ENCODE results near the gene ST8SIA2. TPM values are rescaled to one million over a fixed set of nuclear protein-coding genes. Genes with fewer than 3 reads are reported as not detected.

ST8SIA2 gene

DNA sequence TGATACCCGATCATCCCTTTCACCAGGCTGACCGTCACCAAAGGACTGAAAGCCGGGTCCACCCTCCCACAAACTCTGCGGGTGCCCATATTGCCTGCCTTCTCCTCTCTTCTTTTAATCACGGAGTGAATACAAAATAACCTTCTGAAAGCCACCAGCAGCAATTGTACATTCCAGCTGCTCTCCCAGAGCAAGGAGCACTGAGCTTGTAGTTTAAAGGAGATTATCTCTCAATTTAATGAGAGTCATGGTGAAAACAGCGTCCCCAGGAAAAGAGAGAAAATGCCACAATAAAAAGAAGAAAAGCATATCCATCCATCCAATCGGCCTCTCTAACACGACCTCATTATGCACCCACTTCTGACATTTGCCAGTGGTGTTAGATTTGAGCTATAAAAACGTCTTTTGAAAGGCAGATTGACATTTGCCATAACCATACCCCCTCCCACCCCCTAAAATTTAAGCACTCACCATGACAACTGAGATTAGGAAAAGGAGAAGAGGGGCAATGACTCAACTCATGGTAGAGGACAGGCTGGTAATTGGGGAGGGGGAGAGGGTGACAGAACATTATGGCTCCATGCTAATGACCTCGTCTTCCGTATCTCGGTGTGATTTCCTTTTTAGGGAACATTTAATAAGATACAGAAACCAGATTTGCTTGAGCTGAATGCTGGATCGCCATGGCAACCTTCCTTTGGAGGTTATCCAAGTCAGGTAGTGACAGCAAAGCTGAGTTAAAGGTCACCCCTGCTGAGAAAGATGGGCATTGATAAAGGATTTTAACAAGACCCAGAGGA lies 106.2 kb downstream of the ST8SIA2 start:
- H3K27me3 ChIP-seq (ENCODE audit: control insufficient read depth, insufficient read depth, low read length): no peaks in the 10 kb centered on the region
- peaks cover 6% of the 10 kb centered on the region for H3K4me1 ChIP-seq (ENCODE audit: control insufficient read depth, insufficient read depth, low read length)
- H3K9me3 ChIP-seq (replicated peaks; ENCODE audit: low read length): no peaks in the 10 kb centered on the region
- no peak overlapping the region for H3K4me3 ChIP-seq (ENCODE audit: low read length)
- no peak overlapping the region for H3K9ac ChIP-seq (ENCODE audit: low read depth, low read length)
- no peak overlapping the region for H3K4me2 ChIP-seq (ENCODE audit: low read length)
- H3K36me3 ChIP-seq (ENCODE audit: insufficient read depth, low read length): no peaks in the 10 kb centered on the region

GRCh38 chr15:92502336-92502735 lies 108.7 kb downstream of the ST8SIA2 start:
- Histone ChIP-seq H3K36me3 (ENCODE audit: insufficient read depth, low read length) (no peaks in the 10 kb centered on the region), H3K9me3 (replicated peaks; ENCODE audit: low read length) (no peaks in the 10 kb centered on the region), H3K4me1 (ENCODE audit: control insufficient read depth, insufficient read depth, low read length) (no peaks in the 10 kb centered on the region), H3K9ac (ENCODE audit: low read depth, low read length) (no peak overlapping the region), H3K4me3 (ENCODE audit: low read length) (no peak overlapping the region), H3K27me3 (ENCODE audit: control insufficient read depth, insufficient read depth, low read length) (no peaks in the 10 kb centered on the region), H3K4me2 (ENCODE audit: low read length) (no peak overlapping the region)

- no peaks in the 10 kb centered on the region for H3K27me3 ChIP-seq (ENCODE audit: control insufficient read depth, insufficient read depth, low read length)
- H3K4me3 ChIP-seq (ENCODE audit: low read length): no peak overlapping the region
- H3K9me3 ChIP-seq (replicated peaks; ENCODE audit: low read length): no peaks in the 10 kb centered on the region
- no peaks in the 10 kb centered on the region for H3K4me1 ChIP-seq (ENCODE audit: control insufficient read depth, insufficient read depth, low read length)
- no peaks in the 10 kb centered on the region for H3K36me3 ChIP-seq (ENCODE audit: insufficient read depth, low read length)
- no peak overlapping the region for H3K9ac ChIP-seq (ENCODE audit: low read depth, low read length)
- no peak overlapping the region for H3K4me2 ChIP-seq (ENCODE audit: low read length)
These were observed 109.5 kb downstream of the ST8SIA2 start for GRCh38 chr15:92502930-92503857.

DNA sequence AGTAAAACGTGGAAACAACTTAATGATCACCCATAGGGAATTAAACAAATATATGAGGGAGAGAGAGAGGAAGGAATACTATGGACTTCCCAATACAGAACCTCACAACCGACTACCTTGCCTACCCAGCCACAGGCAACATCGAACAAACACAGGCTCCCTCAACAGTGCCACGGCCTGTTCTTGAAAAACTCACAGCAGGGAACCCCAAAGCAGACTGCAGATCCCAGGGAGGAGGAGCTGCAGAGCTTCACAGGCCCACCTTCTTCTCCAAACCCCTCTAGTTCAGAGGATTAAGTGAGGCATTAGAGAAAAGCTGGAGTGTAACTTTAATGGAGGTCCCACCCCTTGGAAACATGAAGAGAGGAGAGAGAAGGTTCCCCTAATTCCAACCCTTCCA lies 110.2 kb downstream of the ST8SIA2 start:
- no peak overlapping the region for H3K4me3 ChIP-seq (ENCODE audit: low read length)
- H3K4me2 ChIP-seq (ENCODE audit: low read length): no peak overlapping the region
- H3K9ac ChIP-seq (ENCODE audit: low read depth, low read length): no peak overlapping the region
- H3K4me1 ChIP-seq (ENCODE audit: control insufficient read depth, insufficient read depth, low read length): no peaks in the 10 kb centered on the region
- no peaks in the 10 kb centered on the region for H3K27me3 ChIP-seq (ENCODE audit: control insufficient read depth, insufficient read depth, low read length)
- H3K9me3 ChIP-seq (replicated peaks; ENCODE audit: low read length): no peaks in the 10 kb centered on the region
- no peaks in the 10 kb centered on the region for H3K36me3 ChIP-seq (ENCODE audit: insufficient read depth, low read length)

GRCh38 chr15:92505611-92506010 lies 111.9 kb downstream of the ST8SIA2 start:
- no peak overlapping the region for H3K4me2 ChIP-seq (ENCODE audit: low read length)
- H3K4me3 ChIP-seq (ENCODE audit: low read length): no peak overlapping the region
- H3K36me3 ChIP-seq (ENCODE audit: insufficient read depth, low read length): no peaks in the 10 kb centered on the region
- no peaks in the 10 kb centered on the region for H3K9me3 ChIP-seq (replicated peaks; ENCODE audit: low read length)
- H3K27me3 ChIP-seq (ENCODE audit: control insufficient read depth, insufficient read depth, low read length): no peaks in the 10 kb centered on the region
- peaks cover 2% of the 10 kb centered on the region for H3K4me1 ChIP-seq (ENCODE audit: control insufficient read depth, insufficient read depth, low read length)
- no peak overlapping the region for H3K9ac ChIP-seq (ENCODE audit: low read depth, low read length)

GRCh38 chr15:92506506-92506905 lies 112.8 kb downstream of the ST8SIA2 start:
- Histone ChIP-seq H3K27me3 (ENCODE audit: control insufficient read depth, insufficient read depth, low read length) (no peaks in the 10 kb centered on the region), H3K36me3 (ENCODE audit: insufficient read depth, low read length) (no peaks in the 10 kb centered on the region), H3K4me1 (ENCODE audit: control insufficient read depth, insufficient read depth, low read length) (peaks cover 3% of the 10 kb centered on the region), H3K4me2 (ENCODE audit: low read length) (no peak overlapping the region), H3K9me3 (replicated peaks; ENCODE audit: low read length) (no peaks in the 10 kb centered on the region), H3K4me3 (ENCODE audit: low read length) (no peak overlapping the region), H3K9ac (ENCODE audit: low read depth, low read length) (no peak overlapping the region)

GRCh38 chr15:92510163-92510882 lies 116.6 kb downstream of the ST8SIA2 start:
- H3K9ac ChIP-seq (ENCODE audit: low read depth, low read length): no peak overlapping the region
- H3K9me3 ChIP-seq (replicated peaks; ENCODE audit: low read length): no peaks in the 10 kb centered on the region
- H3K27me3 ChIP-seq (ENCODE audit: control insufficient read depth, insufficient read depth, low read length): no peaks in the 10 kb centered on the region
- H3K4me1 ChIP-seq (ENCODE audit: control insufficient read depth, insufficient read depth, low read length): peaks cover 3% of the 10 kb centered on the region
- H3K36me3 ChIP-seq (ENCODE audit: insufficient read depth, low read length): no peaks in the 10 kb centered on the region
- no peak overlapping the region for H3K4me2 ChIP-seq (ENCODE audit: low read length)
- no peak overlapping the region for H3K4me3 ChIP-seq (ENCODE audit: low read length)

Small RNAs within 50 kb of the gene (small RNA-seq; reads per million reads assigned to genes)
- gene RF01233: not detected
